Measurements from ENCODE around the gene MGAT5B. TPM values are rescaled to one million over a fixed set of nuclear protein-coding genes. Genes with fewer than 3 reads are reported as not detected.

Gene MGAT5B
- total RNA-seq, 1 experiment from 2014 or later = 14.3 TPM

- Histone ChIP-seq H3K4me2 (no peak overlapping the region), H3K27me3 (ENCODE audit: insufficient read depth, low read depth) (no peaks in the 10 kb centered on the region), H4K20me1 (ENCODE audit: insufficient read depth) (no peaks in the 10 kb centered on the region), H3K4me1 (replicated peaks; ENCODE audit: insufficient read depth) (no peaks in the 10 kb centered on the region), H3K27ac (no peak overlapping the region), H3K4me3 (no peak overlapping the region), H3F3A (ENCODE audit: insufficient read depth, low read depth) (peaks cover 3% of the 10 kb centered on the region; the same call in 1 of the 2 replicates), H3K36me3 (ENCODE audit: low read depth) (no peaks in the 10 kb centered on the region), H2AFZ (no peak overlapping the region), H3K9me2 (ENCODE audit: insufficient read depth) (no peaks in the 10 kb centered on the region), H3K9me3 (ENCODE audit: insufficient read depth, low read depth) (no peaks in the 10 kb centered on the region), H3K79me2 (ENCODE audit: low read depth) (no peaks in the 10 kb centered on the region)
- intact Hi-C loops (cut with micrococcal nuclease; ENCODE audit: unreplicated experiment) = no loop called here
- DNase-seq = no peak
- no peak for TF ChIP-seq EZH2 (IDR thresholded peaks at IDR 0.05; ENCODE audit: low read depth)
- TF ChIP-seq CTCF (conservative IDR thresholded peaks at IDR 0.05) = no peak
- BruUV-seq (replicated peaks) = no TSS peak
- CTCF ChIA-PET = interaction anchor here (0.6 kb wide), 1 partner anchor 104 kb away, joined by 6 read pairs; no protein-coding TSS in a partner anchor
- POLR2A ChIA-PET (ENCODE audit: unreplicated experiment) = interaction anchor here (0.6 kb wide), 1 partner anchor 42 kb away, joined by 19 read pairs; no protein-coding TSS in a partner anchor
Observed at GRCh38 chr17:76927577-76927976, 59.4 kb downstream of the MGAT5B start.

- H3K4me2 ChIP-seq = no peak overlapping the region
- no peaks in the 10 kb centered on the region for H3K27me3 ChIP-seq (ENCODE audit: insufficient read depth, low read depth)
- BruUV-seq (replicated peaks) = no TSS peak
- H3K79me2 ChIP-seq (ENCODE audit: low read depth) = no peaks in the 10 kb centered on the region
- H4K20me1 ChIP-seq (ENCODE audit: insufficient read depth) = no peaks in the 10 kb centered on the region
- no peaks in the 10 kb centered on the region for H3K9me2 ChIP-seq (ENCODE audit: insufficient read depth)
- peaks cover 3% of the 10 kb centered on the region; the same call in 1 of the 2 replicates for H3F3A ChIP-seq (ENCODE audit: insufficient read depth, low read depth)
- no peak overlapping the region for H2AFZ ChIP-seq
- no peak overlapping the region for H3K4me3 ChIP-seq
- POLR2A ChIA-PET (ENCODE audit: unreplicated experiment) = interaction anchor here (0.6 kb wide), 1 partner anchor 41 kb away, joined by 19 read pairs; no protein-coding TSS in a partner anchor
- DNase-seq = no peak
- intact Hi-C loops (cut with micrococcal nuclease; ENCODE audit: unreplicated experiment) = no loop called here
- H3K4me1 ChIP-seq (replicated peaks; ENCODE audit: insufficient read depth) = no peaks in the 10 kb centered on the region
- no peaks in the 10 kb centered on the region for H3K36me3 ChIP-seq (ENCODE audit: low read depth)
- H3K27ac ChIP-seq = no peak overlapping the region
- TF ChIP-seq EZH2 (IDR thresholded peaks at IDR 0.05; ENCODE audit: low read depth) (no peak), CTCF (conservative IDR thresholded peaks at IDR 0.05) (no peak)
- H3K9me3 ChIP-seq (ENCODE audit: insufficient read depth, low read depth) = no peaks in the 10 kb centered on the region
- CTCF ChIA-PET = no interaction called here
Observed at GRCh38 chr17:76927982-76928381, 59.8 kb downstream of the MGAT5B start.

- POLR2A ChIA-PET (ENCODE audit: unreplicated experiment) = no interaction called here
Observed at GRCh38 chr17:76929148-76929547, 60.9 kb downstream of the MGAT5B start.

More at GRCh38 chr17:76929148-76929547, 60.9 kb downstream of the MGAT5B start:
- intact Hi-C loops (cut with micrococcal nuclease; ENCODE audit: unreplicated experiment) = no loop called here
- H2AFZ ChIP-seq = no peak overlapping the region
- no peaks in the 10 kb centered on the region for H3K79me2 ChIP-seq (ENCODE audit: low read depth)
- H4K20me1 ChIP-seq (ENCODE audit: insufficient read depth) = no peaks in the 10 kb centered on the region
- H3K27me3 ChIP-seq (ENCODE audit: insufficient read depth, low read depth) = no peaks in the 10 kb centered on the region
- H3K4me3 ChIP-seq = no peak overlapping the region
- CTCF ChIA-PET = no interaction called here
- peaks cover 3% of the 10 kb centered on the region; the same call in 1 of the 2 replicates for H3F3A ChIP-seq (ENCODE audit: insufficient read depth, low read depth)
- no peaks in the 10 kb centered on the region for H3K9me2 ChIP-seq (ENCODE audit: insufficient read depth)
- H3K4me1 ChIP-seq (replicated peaks; ENCODE audit: insufficient read depth) = no peaks in the 10 kb centered on the region
- H3K27ac ChIP-seq = no peak overlapping the region
- no peaks in the 10 kb centered on the region for H3K36me3 ChIP-seq (ENCODE audit: low read depth)
- no TSS peak for BruUV-seq (replicated peaks)
- DNase-seq = no peak
- H3K9me3 ChIP-seq (ENCODE audit: insufficient read depth, low read depth) = no peaks in the 10 kb centered on the region
- no peak overlapping the region for H3K4me2 ChIP-seq
- no peak for TF ChIP-seq CTCF (conservative IDR thresholded peaks at IDR 0.05)
- no peak for TF ChIP-seq EZH2 (IDR thresholded peaks at IDR 0.05; ENCODE audit: low read depth)

Data from PC-9 (cell line).